Mucosa of descending colon (tissue), 3 donors: Measurements from ENCODE around the gene ABHD4. TPM values are rescaled to one million over a fixed set of nuclear protein-coding genes. Genes with fewer than 3 reads are reported as not detected.
"Not testable (repeated sequence)": the region's sequence is repeated elsewhere in the genome, so short reads cannot be mapped to it uniquely, and the experiment has no call there.

ENCODE experiments used
- ATAC-seq: fragments of 200-7000 bp; cut with Tn5 transposase; one replicate; pipeline ENCODE4 v1.9.1; 2020; ENCODE audit warnings: mild to moderate bottlenecking, moderate library complexity
- DNase-seq, 3 donors: peaks; one replicate each; pipeline ENCODE4 v3.0.0-alpha.2; 2020
- H3K36me3 ChIP-seq: fragments of 200-600 bp; one replicate; pipeline ENCODE4 v1.8.0; 2021; ENCODE audit warnings: low read depth, mild to moderate bottlenecking
- H3K4me1 ChIP-seq: fragments of 200-600 bp; one replicate; pipeline ENCODE4 v1.8.0; 2021; ENCODE audit warnings: low read depth, mild to moderate bottlenecking
- H3K4me3 ChIP-seq: fragments of 200-600 bp; one replicate; pipeline ENCODE4 v1.8.0; 2021; ENCODE audit warnings: mild to moderate bottlenecking
- H3K9me3 ChIP-seq: fragments of 200-600 bp; one replicate; pipeline ENCODE4 v1.8.0; 2021; ENCODE audit warnings: mild to moderate bottlenecking
- intact Hi-C, 2 donors: fragments of 100-400 bp; cut with DNase I in 1 of 2; cut with micrococcal nuclease in 1 of 2; formaldehyde crosslinking; loops; one replicate each; pipeline versions ENCODE4 v1.11.0 to v1.11.1; 2022; cut with DNase I, micrococcal nuclease
- total RNA-seq, 3 donors: library from RNA; stranded (reverse); fragmentation: NEBNext Ultra II Directional in 2 of 3; extraction: Animal tissue kit (Norgen Biotek cat#: 25700) in 2 of 3; gene quantifications; one replicate each; pipeline versions ENCODE4 v1.2.1 to v1.2.4, GENCODE V29; 2021 to 2023
- TF ChIP-seq, protein P1 (sequence below): fragments of 200-600 bp; IDR thresholded peaks from one replicate; pipeline ENCODE4 v1.8.0; 2022; ENCODE audit warnings: antibody characterized with exemption, mild to moderate bottlenecking
- donor health status: DM: no; HTN: no; CAD: no; lungs with moderate emphysema.
- donor health status: DM: no; HTN: no; CAD: no.
- donor health status: DM: no; HTN: yes; CAD: no.

ABHD4 gene
- total RNA-seq, 3 donors from 2014 or later: 19.3 to 28.4 (median 26.3) TPM

DNA sequence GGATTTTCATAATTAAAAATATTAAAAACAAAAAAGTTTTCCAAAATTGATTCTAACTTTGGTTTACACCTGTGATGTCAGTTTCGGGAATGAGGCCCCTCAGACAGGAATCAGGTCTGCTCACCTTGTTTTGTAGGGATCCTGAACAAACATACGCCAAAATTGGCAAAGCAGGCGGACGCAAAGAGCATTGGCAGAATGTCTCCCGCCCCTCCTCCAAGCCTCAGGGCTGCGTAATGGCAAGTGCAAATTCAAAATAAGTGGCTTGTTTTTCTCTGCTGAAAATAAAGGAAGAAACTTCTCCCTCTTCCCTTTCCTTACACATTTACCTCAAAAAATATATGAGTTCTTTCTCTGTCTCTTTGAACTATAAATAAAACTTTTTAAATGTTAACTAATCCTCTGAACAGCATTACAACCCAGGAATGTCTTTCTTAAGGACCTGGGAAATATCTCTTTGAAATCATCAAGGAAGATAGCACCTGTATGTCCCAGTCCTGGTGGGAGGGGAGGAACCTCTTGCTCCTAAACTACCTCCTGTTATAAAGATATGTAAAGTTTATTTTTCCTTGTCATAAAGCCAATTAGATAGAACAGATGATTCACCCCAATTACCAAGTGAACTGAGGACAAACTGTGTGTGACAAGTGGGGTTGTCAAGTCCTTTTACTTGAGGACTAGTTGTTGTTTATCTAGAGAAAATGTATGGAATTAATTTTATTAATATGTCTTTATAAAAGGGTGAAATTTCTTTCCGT, 29.6 kb downstream of the ABHD4 start:
- intact Hi-C loops: no loop called here
- peak; percentile 61 for ATAC-seq
- no peak for DNase-seq

DNA sequence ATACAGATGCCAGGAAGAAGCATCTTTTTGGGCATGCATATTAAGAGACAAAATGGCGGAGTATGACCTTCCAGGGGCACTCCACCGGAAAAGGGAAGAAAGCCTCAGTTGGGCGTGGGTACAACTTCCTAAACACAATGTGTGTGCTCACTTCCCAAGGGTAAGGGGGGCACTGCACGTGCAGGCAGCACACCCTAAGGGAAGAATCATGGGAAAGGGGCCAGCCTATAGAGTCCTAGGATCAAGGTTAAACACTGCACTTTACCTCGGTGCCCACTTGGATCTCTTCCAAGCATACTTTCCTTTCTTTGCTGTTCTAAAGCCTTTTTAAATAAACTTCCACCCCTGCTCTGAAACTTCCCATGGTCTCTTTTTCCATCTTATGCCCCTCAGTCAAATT, 31.3 kb downstream of the ABHD4 start:
- TF ChIP-seq, protein P1, sequence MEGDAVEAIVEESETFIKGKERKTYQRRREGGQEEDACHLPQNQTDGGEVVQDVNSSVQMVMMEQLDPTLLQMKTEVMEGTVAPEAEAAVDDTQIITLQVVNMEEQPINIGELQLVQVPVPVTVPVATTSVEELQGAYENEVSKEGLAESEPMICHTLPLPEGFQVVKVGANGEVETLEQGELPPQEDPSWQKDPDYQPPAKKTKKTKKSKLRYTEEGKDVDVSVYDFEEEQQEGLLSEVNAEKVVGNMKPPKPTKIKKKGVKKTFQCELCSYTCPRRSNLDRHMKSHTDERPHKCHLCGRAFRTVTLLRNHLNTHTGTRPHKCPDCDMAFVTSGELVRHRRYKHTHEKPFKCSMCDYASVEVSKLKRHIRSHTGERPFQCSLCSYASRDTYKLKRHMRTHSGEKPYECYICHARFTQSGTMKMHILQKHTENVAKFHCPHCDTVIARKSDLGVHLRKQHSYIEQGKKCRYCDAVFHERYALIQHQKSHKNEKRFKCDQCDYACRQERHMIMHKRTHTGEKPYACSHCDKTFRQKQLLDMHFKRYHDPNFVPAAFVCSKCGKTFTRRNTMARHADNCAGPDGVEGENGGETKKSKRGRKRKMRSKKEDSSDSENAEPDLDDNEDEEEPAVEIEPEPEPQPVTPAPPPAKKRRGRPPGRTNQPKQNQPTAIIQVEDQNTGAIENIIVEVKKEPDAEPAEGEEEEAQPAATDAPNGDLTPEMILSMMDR: no peak
- Histone ChIP-seq H3K4me1 (no peaks in the 10 kb centered on the region), H3K4me3 (no peak overlapping the region), H3K9me3 (no peaks in the 10 kb centered on the region), H3K36me3 (no peaks in the 10 kb centered on the region)
- intact Hi-C loops: no loop called here
- ATAC-seq (no peak), DNase-seq (no peak)

More for the DNA sequence above, 29.6 kb downstream of the ABHD4 start:
- TF ChIP-seq, protein P1: no peak
- Histone ChIP-seq H3K4me3 (no peak overlapping the region), H3K9me3 (no peaks in the 10 kb centered on the region), H3K4me1 (no peaks in the 10 kb centered on the region), H3K36me3 (no peaks in the 10 kb centered on the region)

DNA sequence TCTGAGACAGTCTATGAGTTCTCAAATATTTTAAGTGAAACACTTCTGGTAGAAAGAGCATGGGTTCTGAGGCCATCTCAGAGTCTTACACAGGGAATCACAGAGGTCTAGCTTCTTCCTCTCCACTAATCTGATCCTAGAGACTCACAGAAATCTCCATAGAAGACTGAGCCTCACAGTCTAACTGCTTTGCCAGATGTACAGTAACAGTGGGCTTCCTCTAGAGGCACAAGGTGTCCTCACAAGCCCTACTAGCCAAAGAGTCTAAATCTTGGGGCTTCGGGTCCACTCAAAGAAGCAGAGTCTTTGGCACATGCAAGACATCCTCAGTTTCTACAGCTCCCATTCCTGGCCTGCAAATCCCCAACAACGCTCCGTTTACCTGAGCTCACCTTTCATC, 32.0 kb downstream of the ABHD4 start:
- no peak for DNase-seq
- TF ChIP-seq, protein P1: no peak
- no peaks in the 10 kb centered on the region for H3K9me3 ChIP-seq
- no peak for ATAC-seq
- H3K36me3 ChIP-seq: no peaks in the 10 kb centered on the region
- intact Hi-C loops: no loop called here
- no peak overlapping the region for H3K4me3 ChIP-seq
- H3K4me1 ChIP-seq: no peaks in the 10 kb centered on the region

DNA sequence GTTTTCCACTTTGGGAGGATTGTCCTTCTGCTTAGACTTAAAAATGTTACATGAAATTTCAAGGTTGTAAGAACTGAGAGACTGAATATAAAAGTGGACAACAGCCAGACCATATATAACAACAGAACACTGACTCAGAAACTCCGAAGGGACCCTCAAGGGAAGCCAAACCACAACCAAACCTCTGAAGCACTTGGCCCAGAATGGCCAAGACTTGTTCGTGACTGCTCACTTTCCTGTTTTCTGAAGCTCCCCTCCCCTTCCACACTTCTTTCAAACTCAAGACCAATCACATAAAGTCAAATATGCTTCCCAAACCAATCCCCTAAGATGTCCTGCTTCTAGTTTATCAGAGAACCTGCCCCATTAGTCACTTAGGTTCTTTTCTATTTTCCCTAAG, 32.4 kb downstream of the ABHD4 start:
- Histone ChIP-seq H3K9me3 (no peaks in the 10 kb centered on the region), H3K36me3 (no peaks in the 10 kb centered on the region), H3K4me1 (no peaks in the 10 kb centered on the region), H3K4me3 (no peak overlapping the region)
- TF ChIP-seq, protein P1: no peak
- DNase-seq (no peak), ATAC-seq (no peak)
- intact Hi-C loops: no loop called here

DNA sequence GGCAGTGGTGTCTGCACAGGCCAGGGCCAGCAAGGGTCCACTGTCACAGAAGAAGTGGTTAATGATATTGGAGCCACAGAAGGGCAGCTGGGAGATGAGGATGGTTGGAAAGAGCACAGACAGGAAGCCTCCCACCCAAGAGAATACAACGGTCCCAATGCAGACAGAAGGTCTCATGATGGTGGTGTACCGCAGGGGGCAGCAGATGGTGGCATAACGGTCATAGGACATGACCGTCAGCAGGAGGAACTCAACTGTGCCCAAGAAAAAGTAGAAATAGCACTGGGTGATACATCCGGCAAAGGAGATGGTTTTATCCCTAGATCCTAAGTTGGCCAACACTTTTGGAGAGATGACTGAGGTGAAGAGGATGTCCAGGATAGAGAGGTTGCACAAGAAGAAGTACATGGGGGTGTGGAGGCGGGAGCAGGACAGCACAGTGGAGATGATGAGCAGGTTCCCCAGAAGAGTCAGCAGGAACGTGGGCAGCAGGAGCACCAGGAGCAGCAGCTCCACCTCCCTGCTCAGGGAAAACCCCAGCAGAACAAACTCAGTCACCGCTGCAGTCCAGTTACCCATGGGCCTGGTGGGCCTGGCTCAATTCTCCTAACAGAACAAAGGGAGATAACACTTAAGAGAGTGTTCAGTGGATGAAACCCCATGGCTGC, 36.3 kb downstream of the ABHD4 start:
- Histone ChIP-seq H3K9me3 (no peaks in the 10 kb centered on the region), H3K36me3 (no peaks in the 10 kb centered on the region), H3K4me3 (no peak overlapping the region), H3K4me1 (no peaks in the 10 kb centered on the region)
- ATAC-seq (no peak), DNase-seq (no peak)
- intact Hi-C loops: no loop called here
- TF ChIP-seq, protein P1: no peak

DNA sequence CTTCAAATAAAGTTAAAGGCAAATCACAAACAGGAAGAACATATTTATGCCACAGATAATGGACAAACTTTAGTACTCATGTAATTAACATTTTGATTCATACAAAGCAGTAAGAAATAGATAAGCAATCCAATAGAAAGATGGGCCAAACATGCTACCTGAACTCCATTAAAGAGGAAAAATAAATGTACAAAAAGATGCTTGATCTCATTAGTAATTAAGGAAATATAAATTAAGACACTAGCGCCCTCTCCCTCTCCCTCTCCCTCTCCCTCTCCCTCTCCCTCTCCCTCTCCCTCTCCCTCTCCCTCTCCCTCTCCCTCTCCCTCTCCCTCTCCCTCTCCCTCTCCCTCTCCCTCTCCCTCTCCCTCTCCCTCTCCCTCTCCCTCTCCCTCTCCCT, 37.9 kb downstream of the ABHD4 start:
- ATAC-seq, H3K4me3 ChIP-seq, DNase-seq, intact Hi-C loops, H3K9me3 ChIP-seq, H3K4me1 ChIP-seq, H3K36me3 ChIP-seq: not testable (repeated sequence)
